A375 (cell line): ENCODE data around the gene SLCO1B3. TPM values are rescaled to one million over a fixed set of nuclear protein-coding genes. Genes with fewer than 3 reads are reported as not detected.

Experiments used
- small RNA-seq: library from RNA; depleted of rRNA; stranded (forward); fragments of <200 nt; gene quantifications from one replicate; pipeline ENCODE3, GENCODE V24; 2014
- total RNA-seq: library from RNA; depleted of rRNA; stranded (reverse); fragments of >200 nt; shearing (Covaris generic); gene quantifications from 2 replicates; pipeline ENCODE4 v1.2.3, GENCODE V29; 2014; rRNA removed

SLCO1B3 gene
- 0.41 and 0.50 TPM in 2 replicates for total RNA-seq

GRCh38 chr12:20810487-20810886 is at the start of gene SLCO1B3:
Gene SLCO1B3, plus strand, starts transcription at chr12:20810705. Its CDS starts 5,034 bp downstream, at chr12:20815739.

Small RNA genes lying within 50 kb of the gene (small RNA-seq; reads per million reads assigned to genes)
- not detected for gene AC011604.1

Other genes with a start within 250 kb of the SLCO1B3 start
- gene SLCO1C1, start 115.4 kb upstream of the SLCO1B3 start, total RNA-seq = not detected in 2 replicates